GM19468 (cell line): ENCODE measurements around the gene DCPS.
"Not testable (repeated sequence)": the region's sequence is repeated elsewhere in the genome, so short reads cannot be mapped to it uniquely, and the experiment has no call there.

Source experiments
- ATAC-seq: cut with Tn5 transposase; IDR thresholded peaks from one replicate; pipeline ENCODE4 v1.9.1; 2021; ENCODE audit warnings: mild to moderate bottlenecking, moderate library complexity, moderate number of reproducible peaks; ENCODE audit not compliant: unreplicated experiment; ENCODE audit errors: extremely low read depth

DCPS gene

GRCh38 chr11:126303623-126304456 lies at the start of gene DCPS:
DCPS (plus strand) TSS chr11:126304060; CDS start chr11:126304081, 21 bp downstream.
- ATAC-seq = peak; percentile 81

GRCh38 chr11:126254819-126255218 lies 49.0 kb upstream of the DCPS start:
- ATAC-seq = no peak

DNA sequence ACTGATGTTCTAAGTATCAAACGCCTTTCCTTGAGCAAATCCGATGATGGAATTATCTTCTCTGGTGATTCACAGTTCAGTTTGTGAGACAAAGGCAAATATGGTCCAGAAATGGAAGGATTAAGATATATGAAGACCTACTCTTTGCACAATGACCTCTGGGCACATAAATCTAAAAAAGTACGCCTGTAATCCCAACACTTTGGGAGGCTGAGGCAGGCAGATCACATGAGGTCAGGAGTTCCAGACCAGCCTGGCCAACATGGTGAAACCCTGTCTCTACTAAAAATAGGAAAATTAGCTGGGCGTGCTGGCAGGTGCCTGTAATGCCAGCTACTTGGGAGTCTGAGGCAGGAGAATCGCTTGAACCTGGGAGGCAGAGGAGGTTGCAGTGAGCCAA lies 48.4 kb upstream of the DCPS start:
- ATAC-seq = not testable (repeated sequence)

- ATAC-seq = no peak
These were observed 47.6 kb upstream of the DCPS start for GRCh38 chr11:126256216-126256615.

- no peak for ATAC-seq
These were observed 46.7 kb upstream of the DCPS start for GRCh38 chr11:126257144-126257543.

DNA sequence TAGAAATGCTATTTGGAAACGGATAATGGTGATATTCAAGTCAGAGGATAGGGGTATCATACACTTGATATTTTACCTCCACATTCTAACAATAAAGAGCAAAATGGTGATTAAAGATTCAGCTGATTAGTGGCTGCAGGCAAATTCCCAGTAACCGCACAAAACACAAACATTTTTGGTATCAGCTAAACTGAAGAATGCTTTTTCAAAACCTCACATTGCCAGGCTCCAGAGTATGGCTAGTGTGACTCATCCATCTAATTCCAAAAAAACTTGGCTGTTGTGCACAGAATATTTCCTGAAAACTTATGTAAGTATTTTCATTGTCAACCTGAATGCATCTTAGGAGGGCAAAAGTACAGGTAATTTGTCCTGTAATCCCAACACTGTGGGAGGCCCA lies 46.1 kb upstream of the DCPS start:
- no peak for ATAC-seq

GRCh38 chr11:126262216-126262615 lies 41.6 kb upstream of the DCPS start:
- ATAC-seq = no peak

- ATAC-seq = no peak
These were observed 40.4 kb upstream of the DCPS start for GRCh38 chr11:126263489-126263888.

DNA sequence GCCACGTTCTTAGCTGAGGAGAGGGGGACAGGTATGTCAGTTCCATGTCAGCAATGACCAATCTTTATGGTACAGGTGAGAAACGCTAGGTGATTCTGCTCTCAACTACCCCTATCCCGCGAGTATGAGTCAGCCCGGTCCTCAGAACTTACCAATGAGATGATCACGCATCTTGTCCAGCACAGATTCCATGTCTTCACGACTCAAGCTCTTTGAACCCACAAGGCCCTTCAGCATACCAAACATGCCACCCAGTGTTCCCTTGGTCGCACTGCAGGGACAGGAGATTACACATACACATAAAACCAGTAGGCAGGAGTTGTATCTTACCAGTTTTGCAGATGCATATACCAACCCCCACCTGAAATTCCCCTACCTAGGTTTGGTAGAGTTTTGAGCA lies 38.0 kb upstream of the DCPS start:
- no peak for ATAC-seq

DNA sequence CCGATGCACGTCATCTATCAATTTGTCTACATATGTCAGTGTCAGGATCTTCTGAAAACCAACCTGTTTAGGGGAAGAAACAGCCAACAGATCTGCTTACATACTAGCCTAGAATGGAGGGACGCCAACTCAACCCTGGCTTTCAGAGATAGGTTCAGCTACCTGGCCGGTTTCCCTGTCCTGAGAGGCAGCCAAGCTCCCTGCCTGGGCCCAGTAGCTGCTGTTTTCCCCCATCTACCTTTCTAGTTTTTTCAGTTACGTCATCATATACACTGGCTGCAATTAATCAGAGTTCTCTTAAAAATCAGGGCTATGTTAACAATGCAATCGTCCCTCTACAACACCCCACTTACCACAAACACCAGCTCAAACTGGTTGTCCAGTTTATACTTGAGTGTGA lies 36.2 kb upstream of the DCPS start:
- no peak for ATAC-seq

- ATAC-seq = no peak
These were observed 35.5 kb upstream of the DCPS start for GRCh38 chr11:126268361-126268707.

DNA sequence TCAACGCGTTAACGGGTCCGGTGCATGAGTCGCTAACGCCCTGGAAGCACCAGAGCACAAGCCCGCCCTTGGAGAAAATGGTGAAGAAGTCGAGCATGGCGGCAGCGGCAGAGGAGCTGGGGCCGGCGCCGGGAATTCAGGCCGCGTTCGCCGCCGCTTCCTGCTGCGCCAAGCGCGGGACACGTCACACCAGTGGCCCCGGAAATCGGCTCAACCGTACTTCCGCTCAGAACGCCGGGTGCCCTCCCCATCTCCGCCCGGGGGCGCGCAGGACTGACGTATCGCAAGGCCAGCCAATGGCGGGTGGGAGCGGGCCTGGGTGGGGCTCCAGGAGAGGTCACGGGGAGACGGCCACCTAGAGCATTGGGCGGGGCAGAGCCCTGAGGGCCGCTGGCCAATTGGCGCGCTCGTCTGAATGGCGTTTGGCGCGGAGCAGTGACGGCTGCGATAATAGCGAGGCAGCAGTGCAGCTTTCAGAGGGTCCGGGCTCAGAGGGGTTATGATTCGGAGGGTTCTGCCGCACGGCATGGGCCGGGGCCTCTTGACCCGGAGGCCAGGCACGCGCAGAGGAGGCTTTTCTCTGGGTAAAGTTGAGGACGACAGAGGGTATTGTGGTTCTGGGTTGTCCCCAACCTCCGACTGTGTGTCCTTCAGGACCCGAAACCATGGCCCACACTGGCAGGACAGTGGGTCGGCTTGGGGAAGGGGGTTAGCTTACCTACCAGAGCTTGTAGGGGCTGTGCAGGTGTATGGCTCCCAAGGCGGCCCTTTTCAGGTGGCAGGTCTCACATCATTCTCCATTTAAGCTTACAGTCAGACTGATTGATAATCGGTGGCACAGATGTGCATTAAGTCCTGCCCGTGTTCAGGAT lies 34.9 kb upstream of the DCPS start, which contains the start of the genes FOXRED1 and SRPRA:
TSS of gene FOXRED1 (plus strand) at position 447 of the 872 bp plus-strand sequence. CDS start at position 500, 53 bp downstream.
TSS of gene SRPRA (minus strand) at position 188 of the 872 bp plus-strand sequence. CDS start at position 97, 91 bp downstream.
- ATAC-seq = peak; percentile 96

DNA sequence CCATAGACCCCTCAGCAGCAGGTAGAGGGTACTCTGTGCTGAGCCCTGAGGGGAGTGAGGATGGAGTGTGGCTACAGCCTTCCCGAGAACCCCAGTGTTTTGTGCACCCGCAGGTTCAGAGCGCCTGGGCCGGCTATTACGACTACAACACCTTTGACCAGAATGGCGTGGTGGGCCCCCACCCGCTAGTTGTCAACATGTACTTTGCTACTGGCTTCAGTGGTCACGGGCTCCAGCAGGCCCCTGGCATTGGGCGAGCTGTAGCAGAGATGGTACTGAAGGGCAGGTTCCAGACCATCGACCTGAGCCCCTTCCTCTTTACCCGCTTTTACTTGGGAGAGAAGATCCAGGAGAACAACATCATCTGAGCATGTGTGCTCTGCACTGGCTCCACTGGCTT lies 26.5 kb upstream of the DCPS start:
- ATAC-seq = no peak

- ATAC-seq = no peak
These were observed 26.1 kb upstream of the DCPS start for GRCh38 chr11:126277780-126278179.

DNA sequence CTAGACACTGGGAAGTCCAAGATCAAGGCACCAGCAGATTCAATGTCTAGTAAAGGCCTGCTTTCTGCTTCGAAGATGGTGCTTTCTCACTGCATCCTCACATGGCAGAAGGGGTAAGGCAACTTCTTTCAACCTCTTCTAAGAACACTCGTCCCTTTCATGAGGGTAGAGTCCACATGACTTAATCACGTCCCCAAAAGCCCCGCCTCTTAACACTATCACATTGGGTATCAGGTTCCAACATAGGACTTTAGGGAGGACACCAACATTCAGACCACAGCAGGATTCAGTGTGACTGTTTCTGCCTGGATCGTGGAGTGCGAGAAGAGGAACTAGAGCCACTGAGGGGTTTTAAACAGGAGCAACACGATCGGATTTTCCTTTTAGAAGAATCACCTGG lies 24.7 kb upstream of the DCPS start:
- no peak for ATAC-seq

- ATAC-seq = no peak
These were observed 23.3 kb upstream of the DCPS start for GRCh38 chr11:126280595-126280994.

- no peak for ATAC-seq
These were observed 22.6 kb upstream of the DCPS start for GRCh38 chr11:126281245-126281644.

DNA sequence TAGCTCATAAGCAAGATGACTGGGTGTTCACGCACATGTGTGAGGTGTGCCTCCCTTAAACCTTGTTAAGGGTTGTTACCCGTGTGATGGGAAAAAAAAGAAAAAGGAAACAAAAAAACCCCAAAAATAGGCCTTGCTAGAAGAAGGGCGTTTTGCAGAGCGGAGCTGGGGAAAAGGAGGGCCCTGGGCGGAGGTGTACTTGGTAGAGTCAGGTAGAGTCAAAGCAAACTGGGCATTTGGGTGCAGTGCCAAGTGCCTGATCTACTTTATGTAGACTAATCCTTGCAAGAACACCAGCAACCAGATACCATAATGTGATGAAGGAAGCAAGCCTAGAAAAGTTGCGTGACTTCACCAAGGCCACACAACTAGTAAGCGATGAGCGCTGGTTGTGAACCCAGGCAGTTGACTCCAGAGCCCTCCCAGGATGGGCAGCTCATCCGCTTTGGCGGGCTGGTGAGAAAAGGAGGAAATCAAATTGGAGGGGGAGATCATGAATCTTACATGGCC lies 22.1 kb upstream of the DCPS start:
- ATAC-seq = no peak

DNA sequence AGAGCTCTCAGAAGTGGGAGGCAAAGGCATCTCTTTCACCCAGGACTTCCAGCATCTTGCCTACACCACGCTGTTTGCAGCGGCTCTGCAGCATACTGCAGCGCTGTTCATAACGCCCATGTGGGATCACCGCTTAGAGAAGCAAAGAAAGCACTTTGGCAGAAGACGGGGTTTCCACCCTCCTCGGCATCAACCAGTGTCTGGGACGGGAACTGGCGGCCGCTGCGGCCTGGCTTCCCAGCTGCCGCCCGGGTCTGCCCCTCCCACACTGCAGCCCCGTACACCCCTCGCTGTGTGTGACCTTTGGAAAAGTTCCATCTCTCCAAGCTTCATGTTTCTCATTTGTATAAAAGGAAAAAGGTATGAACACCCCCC lies 21.5 kb upstream of the DCPS start:
- ATAC-seq = no peak

- no peak for ATAC-seq
These were observed 20.9 kb upstream of the DCPS start, which contains the start of gene TIRAP for GRCh38 chr11:126282736-126283591. TIRAP (plus strand) TSS chr11:126283093; CDS start chr11:126290895, 7,802 bp downstream.
